Measurements from ENCODE around the gene RP2.

Gene RP2

GRCh38 chrX:46864606-46865005 lies 27.8 kb downstream of the RP2 start:
- no peak for DNase-seq (ENCODE audit: low read depth)
- no peak overlapping the region for H3K4me3 ChIP-seq (ENCODE audit: low read length)
- TF ChIP-seq CTCF (conservative IDR thresholded peaks at IDR 0.05; ENCODE audit: low read length): no peak

GRCh38 chrX:46865281-46865680 lies 28.4 kb downstream of the RP2 start:
- no peak overlapping the region for H3K4me3 ChIP-seq (ENCODE audit: low read length)
- peak; percentile 40 for DNase-seq (ENCODE audit: low read depth)
- no peak for TF ChIP-seq CTCF (conservative IDR thresholded peaks at IDR 0.05; ENCODE audit: low read length)

GRCh38 chrX:46866726-46867125 lies 29.9 kb downstream of the RP2 start:
- H3K4me3 ChIP-seq (ENCODE audit: low read length): no peak overlapping the region
- DNase-seq (ENCODE audit: low read depth): no peak
- TF ChIP-seq CTCF (conservative IDR thresholded peaks at IDR 0.05; ENCODE audit: low read length): no peak

GRCh38 chrX:46873746-46874145 lies 36.9 kb downstream of the RP2 start:
- H3K4me3 ChIP-seq (ENCODE audit: low read length): no peak overlapping the region
- no peak for DNase-seq (ENCODE audit: low read depth)
- TF ChIP-seq CTCF (conservative IDR thresholded peaks at IDR 0.05; ENCODE audit: low read length): no peak

- peak; percentile 50 for DNase-seq (ENCODE audit: low read depth)
- no peak for TF ChIP-seq CTCF (conservative IDR thresholded peaks at IDR 0.05; ENCODE audit: low read length)
- no peak overlapping the region for H3K4me3 ChIP-seq (ENCODE audit: low read length)
Observed at GRCh38 chrX:46876901-46877300, 40.1 kb downstream of the RP2 start.

- TF ChIP-seq CTCF (conservative IDR thresholded peaks at IDR 0.05; ENCODE audit: low read length): no peak
- DNase-seq (ENCODE audit: low read depth): no peak
Observed at GRCh38 chrX:46882266-46882665, 45.4 kb downstream of the RP2 start.

GRCh38 chrX:46884799-46885198 lies 48.0 kb downstream of the RP2 start:
- H3K4me3 ChIP-seq (ENCODE audit: low read length): no peak overlapping the region
- DNase-seq (ENCODE audit: low read depth): no peak
- no peak for TF ChIP-seq CTCF (conservative IDR thresholded peaks at IDR 0.05; ENCODE audit: low read length)

More at GRCh38 chrX:46882266-46882665, 45.4 kb downstream of the RP2 start:
- H3K4me3 ChIP-seq (ENCODE audit: low read length): no peak overlapping the region

Data from AG10803 (cell line).